Thyroid gland (tissue), 4 donors: ENCODE data around the gene KLHL2.

Source experiments
- POLR2A ChIP-seq, 2 donors: fragments of 450-650 bp; IDR thresholded peaks; one replicate each; pipeline ENCODE4 v1.6.1; 2017; ENCODE audit warnings: antibody characterized with exemption in 2 of 2, mild to moderate bottlenecking in 2 of 2, moderate library complexity in 1 of 2
- TF ChIP-seq, protein P1 (sequence below), 6 experiments: fragments of 200-600 bp in 3 of 6; fragments of 450-650 bp in 3 of 6; sonication (generic) in 3 of 6; IDR thresholded peaks; one replicate each; pipeline ENCODE4 v1.5.1; 2016 to 2019; ENCODE audit warnings: antibody characterized with exemption in 6 of 6, mild to moderate bottlenecking in 2 of 6, inconsistent platforms in 1 of 6, moderate library complexity in 1 of 6

DNA sequence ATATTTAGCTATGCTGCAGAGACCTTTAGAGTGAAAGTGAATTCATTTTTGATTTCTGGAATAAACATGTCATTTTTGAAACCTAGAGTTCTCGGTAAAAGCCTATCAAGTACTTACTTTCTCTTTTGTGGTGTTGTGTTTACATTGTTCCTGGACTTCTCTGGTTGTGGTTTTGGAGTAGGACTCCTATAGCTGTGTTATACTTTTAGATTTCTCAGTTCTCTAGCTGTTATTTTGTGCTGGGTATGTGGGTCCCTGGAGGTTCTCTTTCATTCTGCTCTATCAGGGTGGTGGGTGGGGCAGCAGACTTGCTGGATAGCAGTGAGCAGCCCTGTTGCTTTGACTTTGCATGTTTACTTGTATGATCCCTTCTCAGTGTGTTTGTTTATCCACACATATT lies 94.5 kb downstream of the KLHL2 start:
- TF ChIP-seq, protein P1, sequence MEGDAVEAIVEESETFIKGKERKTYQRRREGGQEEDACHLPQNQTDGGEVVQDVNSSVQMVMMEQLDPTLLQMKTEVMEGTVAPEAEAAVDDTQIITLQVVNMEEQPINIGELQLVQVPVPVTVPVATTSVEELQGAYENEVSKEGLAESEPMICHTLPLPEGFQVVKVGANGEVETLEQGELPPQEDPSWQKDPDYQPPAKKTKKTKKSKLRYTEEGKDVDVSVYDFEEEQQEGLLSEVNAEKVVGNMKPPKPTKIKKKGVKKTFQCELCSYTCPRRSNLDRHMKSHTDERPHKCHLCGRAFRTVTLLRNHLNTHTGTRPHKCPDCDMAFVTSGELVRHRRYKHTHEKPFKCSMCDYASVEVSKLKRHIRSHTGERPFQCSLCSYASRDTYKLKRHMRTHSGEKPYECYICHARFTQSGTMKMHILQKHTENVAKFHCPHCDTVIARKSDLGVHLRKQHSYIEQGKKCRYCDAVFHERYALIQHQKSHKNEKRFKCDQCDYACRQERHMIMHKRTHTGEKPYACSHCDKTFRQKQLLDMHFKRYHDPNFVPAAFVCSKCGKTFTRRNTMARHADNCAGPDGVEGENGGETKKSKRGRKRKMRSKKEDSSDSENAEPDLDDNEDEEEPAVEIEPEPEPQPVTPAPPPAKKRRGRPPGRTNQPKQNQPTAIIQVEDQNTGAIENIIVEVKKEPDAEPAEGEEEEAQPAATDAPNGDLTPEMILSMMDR (IDR thresholded peaks at IDR 0.05) = no peak
- no peak for TF ChIP-seq POLR2A (IDR thresholded peaks at IDR 0.05)
